Ishikawa (cell line): ENCODE measurements around the gene MKKS.

Experiments used
- EGR1 ChIP-seq: IDR thresholded peaks from 2 replicates; pipeline ENCODE4 v1.6.1; 2012
- FOXM1 ChIP-seq: IDR thresholded peaks from 2 replicates; pipeline ENCODE4 v1.6.1; 2012; ENCODE audit warnings: low read depth, borderline replicate concordance
- REST ChIP-seq: IDR thresholded peaks from 2 replicates; pipeline ENCODE4 v1.6.1; 2012; ENCODE audit warnings: low read depth, mild to moderate bottlenecking
- TCF12 ChIP-seq: IDR thresholded peaks from 2 replicates; pipeline ENCODE4 v1.6.1; 2012; ENCODE audit warnings: low read depth
- TEAD4 ChIP-seq: IDR thresholded peaks from 2 replicates; pipeline ENCODE4 v1.6.1; 2012
- USF1 ChIP-seq: IDR thresholded peaks from 2 replicates; pipeline ENCODE4 v1.6.1; 2012

GRCh38 chr20:10415013-10415650, 18.9 kb downstream of the MKKS start:
- TF ChIP-seq TEAD4: no peak
- no peak for TF ChIP-seq REST
- TF ChIP-seq TCF12: no peak
- TF ChIP-seq FOXM1: no peak
- TF ChIP-seq EGR1: no peak
- no peak for TF ChIP-seq USF1
